GM23338 (cell line): Measurements from ENCODE around the gene USH1G. TPM values are rescaled to one million over a fixed set of nuclear protein-coding genes. Genes with fewer than 3 reads are reported as not detected.

Experiments used
- ATAC-seq: fragments of 200-7000 bp; cut with Tn5 transposase; 3 replicates; pipeline ENCODE4 v1.9.1; 2020
- DNase-seq: peaks from one replicate; pipeline ENCODE4 v3.0.0-alpha.2; 2015; ENCODE audit warnings: low spot score
- H2AFZ ChIP-seq: fragments of 200-600 bp; sonication (generic); 2 replicates; pipeline ENCODE4 v1.8.0; 2016; ENCODE audit warnings: antibody characterized with exemption, mild to moderate bottlenecking, moderate library complexity
- H3F3A ChIP-seq: fragments of 200-600 bp; sonication (generic); replicated peaks from 2 replicates; pipeline ENCODE4 v1.8.0; 2017; ENCODE audit warnings: antibody characterized with exemption, mixed run types, low read depth
- H3K27ac ChIP-seq: fragments of 200-600 bp; sonication (generic); 2 replicates; pipeline ENCODE4 v1.6.1; 2016; ENCODE audit warnings: low read depth
- H3K27me3 ChIP-seq: fragments of 200-600 bp; sonication (generic); 2 replicates; pipeline ENCODE4 v1.8.0; 2016; ENCODE audit warnings: mild to moderate bottlenecking, mixed run types, moderate library complexity; ENCODE audit not compliant: insufficient read depth
- H3K36me3 ChIP-seq: fragments of 200-600 bp; sonication (generic); 2 replicates; pipeline ENCODE4 v1.8.0; 2016; ENCODE audit warnings: mild to moderate bottlenecking; ENCODE audit not compliant: insufficient read depth
- H3K4me1 ChIP-seq: fragments of 200-600 bp; sonication (generic); 2 replicates; pipeline ENCODE4 v1.8.0; 2016; ENCODE audit warnings: mild to moderate bottlenecking, moderate library complexity; ENCODE audit not compliant: insufficient read depth
- H3K4me2 ChIP-seq: fragments of 200-600 bp; sonication (generic); 2 replicates; pipeline ENCODE4 v1.7.1; 2017; ENCODE audit warnings: mixed run types
- H3K4me3 ChIP-seq: fragments of 200-600 bp; sonication (generic); 2 replicates; pipeline ENCODE4 v1.6.1; 2016; ENCODE audit warnings: mixed run types
- H3K79me2 ChIP-seq: fragments of 200-600 bp; sonication (generic); replicated peaks from 2 replicates; pipeline ENCODE4 v1.8.0; 2017; ENCODE audit warnings: mild to moderate bottlenecking; ENCODE audit not compliant: insufficient read depth
- H3K9me2 ChIP-seq: fragments of 200-600 bp; sonication (generic); 2 replicates; pipeline ENCODE4 v1.8.0; 2017; ENCODE audit not compliant: insufficient read depth
- H4K20me1 ChIP-seq: fragments of 200-600 bp; sonication (generic); replicated peaks from 2 replicates; pipeline ENCODE4 v1.8.0; 2017; ENCODE audit warnings: mild to moderate bottlenecking; ENCODE audit not compliant: insufficient read depth
- H3K27ac Mint-ChIP-seq: 2 replicates; pipeline ENCODE4 v1.8.0; 2020; ENCODE audit warnings: inconsistent platforms, mild to moderate bottlenecking, moderate library complexity, mixed read lengths
- H3K27me3 Mint-ChIP-seq: 3 replicates; pipeline ENCODE4 v1.8.0; 2022; ENCODE audit warnings: low read depth, mild to moderate bottlenecking, moderate library complexity, mixed read lengths, inconsistent platforms; ENCODE audit not compliant: insufficient read depth, poor library complexity
- H3K36me3 Mint-ChIP-seq: 3 replicates; pipeline ENCODE4 v1.8.0; 2021; ENCODE audit warnings: low read depth, mild to moderate bottlenecking, inconsistent platforms, moderate library complexity, mixed read lengths
- H3K4me1 Mint-ChIP-seq: 3 replicates; pipeline ENCODE4 v1.8.0; 2020; ENCODE audit warnings: mild to moderate bottlenecking, inconsistent platforms, mixed read lengths
- H3K4me3 Mint-ChIP-seq: 3 replicates; pipeline ENCODE4 v1.8.0; 2021; ENCODE audit warnings: moderate library complexity, mild to moderate bottlenecking, inconsistent platforms, mixed read lengths
- H3K9me3 Mint-ChIP-seq: 3 replicates; pipeline ENCODE4 v1.8.0; 2020; ENCODE audit warnings: moderate library complexity, mild to moderate bottlenecking, inconsistent platforms, mixed read lengths
- CREB1 ChIP-seq: fragments of 250-450 bp; sonication (Bioruptor Pico); IDR thresholded peaks from 2 replicates; pipeline ENCODE4 v1.5.0; 2020; ENCODE audit warnings: low read depth, mild to moderate bottlenecking, moderate library complexity
- EZH2 ChIP-seq: fragments of 200-600 bp; sonication (generic); IDR thresholded peaks from one replicate; pipeline ENCODE4 v1.8.0; 2017; ENCODE audit warnings: antibody characterized with exemption, mild to moderate bottlenecking, low read depth; ENCODE audit not compliant: unreplicated experiment
- EZH2phosphoT487 ChIP-seq: fragments of 200-600 bp; sonication (generic); IDR thresholded peaks from one replicate; pipeline ENCODE4 v1.8.1; 2018; ENCODE audit warnings: antibody characterized with exemption; ENCODE audit not compliant: unreplicated experiment
- JUNB ChIP-seq: IDR thresholded peaks from one replicate; pipeline ENCODE4 v1.6.1; 2016; ENCODE audit warnings: antibody characterized with exemption; ENCODE audit not compliant: unreplicated experiment
- NANOG ChIP-seq: IDR thresholded peaks from 2 replicates; pipeline ENCODE4 v1.6.1; 2016; ENCODE audit warnings: antibody characterized with exemption, borderline replicate concordance
- POLR2AphosphoS5 ChIP-seq: IDR thresholded peaks from 2 replicates; pipeline ENCODE4 v1.6.1; 2016; ENCODE audit warnings: antibody characterized with exemption, low read depth
- STAT1 ChIP-seq: IDR thresholded peaks from one replicate; pipeline ENCODE4 v1.6.1; 2016; ENCODE audit warnings: antibody characterized with exemption; ENCODE audit not compliant: unreplicated experiment
- ZNF114 ChIP-seq: fragments of 250-450 bp; sonication (Bioruptor Pico); IDR thresholded peaks from 2 replicates; pipeline ENCODE4 v1.5.0; 2020; ENCODE audit warnings: mild to moderate bottlenecking, moderate library complexity
- ZNF331 ChIP-seq: fragments of 250-450 bp; sonication (Bioruptor Pico); IDR thresholded peaks from 2 replicates; pipeline ENCODE4 v1.5.0; 2020; ENCODE audit warnings: low read depth, mild to moderate bottlenecking, moderate library complexity
- polyA plus RNA-seq: library from polyadenylated mRNA; unstranded; fragments of >200 nt; fragmentation: Nextera tagmentation; extraction: Ambion mirVana; gene quantifications from 2 replicates; pipeline ENCODE4 v1.2.1, GENCODE V29; 2016
- total RNA-seq: library from RNA; depleted of rRNA; stranded (reverse); fragments of >200 nt; shearing (Covaris generic); gene quantifications from 2 replicates; pipeline ENCODE4 v1.2.3, GENCODE V29; 2014
- TF ChIP-seq, protein P1 (sequence below): IDR thresholded peaks from 2 replicates; pipeline ENCODE4 v1.6.1; 2016; ENCODE audit warnings: antibody characterized with exemption
- TF ChIP-seq, protein P2 (sequence below), 2 experiments: fragments of 200-600 bp in 1 of 2; sonication (generic) in 1 of 2; conservative IDR thresholded peaks; 2 replicates each; pipeline versions ENCODE4 v1.5.1 to v1.6.1; 2016 to 2017; ENCODE audit warnings: antibody characterized with exemption in 2 of 2, low read depth in 2 of 2, mild to moderate bottlenecking in 2 of 2, moderate library complexity in 1 of 2
- TF ChIP-seq, protein P3 (sequence below): IDR thresholded peaks from one replicate; pipeline ENCODE4 v1.6.1; 2018; ENCODE audit warnings: antibody characterized with exemption; ENCODE audit not compliant: unreplicated experiment
- TF ChIP-seq, protein P4 (sequence below): fragments of 250-450 bp; sonication (Bioruptor Pico); IDR thresholded peaks from 2 replicates; pipeline ENCODE4 v1.5.0; 2020; ENCODE audit warnings: mild to moderate bottlenecking, moderate library complexity

The USH1G gene
- total and polyA plus RNA-seq, 2 experiments from 2014 or later = 0.34 to 1.7 TPM

DNA sequence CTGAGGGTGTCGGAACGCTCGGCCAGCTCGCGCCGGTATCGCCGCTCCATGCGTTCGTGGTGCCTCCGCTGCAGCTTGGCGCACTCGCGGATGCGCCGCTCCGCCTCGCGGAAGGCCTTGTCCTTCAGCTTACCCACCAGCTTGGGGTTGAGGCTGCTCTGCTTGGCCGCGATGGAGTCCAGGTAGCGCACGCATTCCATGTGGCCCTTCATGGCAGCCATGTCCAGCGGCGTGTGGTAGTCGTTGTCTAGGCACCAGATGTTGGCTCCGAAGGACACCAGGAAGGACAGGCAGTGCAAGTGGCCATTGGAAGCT, 2.8 kb downstream of the USH1G start:
- Histone ChIP-seq H3F3A (no peaks in the 10 kb centered on the region), H3K4me1 (peaks cover 16% of the 10 kb centered on the region), H4K20me1 (no peaks in the 10 kb centered on the region), H3K79me2 (no peaks in the 10 kb centered on the region), H3K36me3 (no peaks in the 10 kb centered on the region), H3K4me3 (no peak overlapping the region), H3K9me2 (no peaks in the 10 kb centered on the region), H3K4me2 (0 out of 2 replicates have a peak overlapping the region, but pooled peaks have one; percentile 26), H3K27me3 (peaks cover 46% of the 10 kb centered on the region), H2AFZ (0 out of 2 replicates have a peak overlapping the region, but pooled peaks have one; percentile 52), H3K27ac (no peak overlapping the region)
- ATAC-seq (no peak), DNase-seq (no peak)
- TF ChIP-seq, protein P1, sequence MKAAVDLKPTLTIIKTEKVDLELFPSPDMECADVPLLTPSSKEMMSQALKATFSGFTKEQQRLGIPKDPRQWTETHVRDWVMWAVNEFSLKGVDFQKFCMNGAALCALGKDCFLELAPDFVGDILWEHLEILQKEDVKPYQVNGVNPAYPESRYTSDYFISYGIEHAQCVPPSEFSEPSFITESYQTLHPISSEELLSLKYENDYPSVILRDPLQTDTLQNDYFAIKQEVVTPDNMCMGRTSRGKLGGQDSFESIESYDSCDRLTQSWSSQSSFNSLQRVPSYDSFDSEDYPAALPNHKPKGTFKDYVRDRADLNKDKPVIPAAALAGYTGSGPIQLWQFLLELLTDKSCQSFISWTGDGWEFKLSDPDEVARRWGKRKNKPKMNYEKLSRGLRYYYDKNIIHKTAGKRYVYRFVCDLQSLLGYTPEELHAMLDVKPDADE = no peak
- TF ChIP-seq ZNF331 (CRISPR knock-in tag) (no peak), JUNB (no peak), STAT1 (no peak), POLR2AphosphoS5 (no peak), ZNF114 (CRISPR knock-in tag) (no peak), EZH2 (no peak), CREB1 (CRISPR knock-in tag) (no peak), EZH2phosphoT487 (no peak), NANOG (no peak)
- TF ChIP-seq, protein P2, sequence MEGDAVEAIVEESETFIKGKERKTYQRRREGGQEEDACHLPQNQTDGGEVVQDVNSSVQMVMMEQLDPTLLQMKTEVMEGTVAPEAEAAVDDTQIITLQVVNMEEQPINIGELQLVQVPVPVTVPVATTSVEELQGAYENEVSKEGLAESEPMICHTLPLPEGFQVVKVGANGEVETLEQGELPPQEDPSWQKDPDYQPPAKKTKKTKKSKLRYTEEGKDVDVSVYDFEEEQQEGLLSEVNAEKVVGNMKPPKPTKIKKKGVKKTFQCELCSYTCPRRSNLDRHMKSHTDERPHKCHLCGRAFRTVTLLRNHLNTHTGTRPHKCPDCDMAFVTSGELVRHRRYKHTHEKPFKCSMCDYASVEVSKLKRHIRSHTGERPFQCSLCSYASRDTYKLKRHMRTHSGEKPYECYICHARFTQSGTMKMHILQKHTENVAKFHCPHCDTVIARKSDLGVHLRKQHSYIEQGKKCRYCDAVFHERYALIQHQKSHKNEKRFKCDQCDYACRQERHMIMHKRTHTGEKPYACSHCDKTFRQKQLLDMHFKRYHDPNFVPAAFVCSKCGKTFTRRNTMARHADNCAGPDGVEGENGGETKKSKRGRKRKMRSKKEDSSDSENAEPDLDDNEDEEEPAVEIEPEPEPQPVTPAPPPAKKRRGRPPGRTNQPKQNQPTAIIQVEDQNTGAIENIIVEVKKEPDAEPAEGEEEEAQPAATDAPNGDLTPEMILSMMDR (conservative IDR thresholded peaks at IDR 0.05; ENCODE audit: low read depth in 2 of 2) = no peak
- TF ChIP-seq, protein P3, sequence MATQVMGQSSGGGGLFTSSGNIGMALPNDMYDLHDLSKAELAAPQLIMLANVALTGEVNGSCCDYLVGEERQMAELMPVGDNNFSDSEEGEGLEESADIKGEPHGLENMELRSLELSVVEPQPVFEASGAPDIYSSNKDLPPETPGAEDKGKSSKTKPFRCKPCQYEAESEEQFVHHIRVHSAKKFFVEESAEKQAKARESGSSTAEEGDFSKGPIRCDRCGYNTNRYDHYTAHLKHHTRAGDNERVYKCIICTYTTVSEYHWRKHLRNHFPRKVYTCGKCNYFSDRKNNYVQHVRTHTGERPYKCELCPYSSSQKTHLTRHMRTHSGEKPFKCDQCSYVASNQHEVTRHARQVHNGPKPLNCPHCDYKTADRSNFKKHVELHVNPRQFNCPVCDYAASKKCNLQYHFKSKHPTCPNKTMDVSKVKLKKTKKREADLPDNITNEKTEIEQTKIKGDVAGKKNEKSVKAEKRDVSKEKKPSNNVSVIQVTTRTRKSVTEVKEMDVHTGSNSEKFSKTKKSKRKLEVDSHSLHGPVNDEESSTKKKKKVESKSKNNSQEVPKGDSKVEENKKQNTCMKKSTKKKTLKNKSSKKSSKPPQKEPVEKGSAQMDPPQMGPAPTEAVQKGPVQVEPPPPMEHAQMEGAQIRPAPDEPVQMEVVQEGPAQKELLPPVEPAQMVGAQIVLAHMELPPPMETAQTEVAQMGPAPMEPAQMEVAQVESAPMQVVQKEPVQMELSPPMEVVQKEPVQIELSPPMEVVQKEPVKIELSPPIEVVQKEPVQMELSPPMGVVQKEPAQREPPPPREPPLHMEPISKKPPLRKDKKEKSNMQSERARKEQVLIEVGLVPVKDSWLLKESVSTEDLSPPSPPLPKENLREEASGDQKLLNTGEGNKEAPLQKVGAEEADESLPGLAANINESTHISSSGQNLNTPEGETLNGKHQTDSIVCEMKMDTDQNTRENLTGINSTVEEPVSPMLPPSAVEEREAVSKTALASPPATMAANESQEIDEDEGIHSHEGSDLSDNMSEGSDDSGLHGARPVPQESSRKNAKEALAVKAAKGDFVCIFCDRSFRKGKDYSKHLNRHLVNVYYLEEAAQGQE = no peak
- TF ChIP-seq, protein P4, sequence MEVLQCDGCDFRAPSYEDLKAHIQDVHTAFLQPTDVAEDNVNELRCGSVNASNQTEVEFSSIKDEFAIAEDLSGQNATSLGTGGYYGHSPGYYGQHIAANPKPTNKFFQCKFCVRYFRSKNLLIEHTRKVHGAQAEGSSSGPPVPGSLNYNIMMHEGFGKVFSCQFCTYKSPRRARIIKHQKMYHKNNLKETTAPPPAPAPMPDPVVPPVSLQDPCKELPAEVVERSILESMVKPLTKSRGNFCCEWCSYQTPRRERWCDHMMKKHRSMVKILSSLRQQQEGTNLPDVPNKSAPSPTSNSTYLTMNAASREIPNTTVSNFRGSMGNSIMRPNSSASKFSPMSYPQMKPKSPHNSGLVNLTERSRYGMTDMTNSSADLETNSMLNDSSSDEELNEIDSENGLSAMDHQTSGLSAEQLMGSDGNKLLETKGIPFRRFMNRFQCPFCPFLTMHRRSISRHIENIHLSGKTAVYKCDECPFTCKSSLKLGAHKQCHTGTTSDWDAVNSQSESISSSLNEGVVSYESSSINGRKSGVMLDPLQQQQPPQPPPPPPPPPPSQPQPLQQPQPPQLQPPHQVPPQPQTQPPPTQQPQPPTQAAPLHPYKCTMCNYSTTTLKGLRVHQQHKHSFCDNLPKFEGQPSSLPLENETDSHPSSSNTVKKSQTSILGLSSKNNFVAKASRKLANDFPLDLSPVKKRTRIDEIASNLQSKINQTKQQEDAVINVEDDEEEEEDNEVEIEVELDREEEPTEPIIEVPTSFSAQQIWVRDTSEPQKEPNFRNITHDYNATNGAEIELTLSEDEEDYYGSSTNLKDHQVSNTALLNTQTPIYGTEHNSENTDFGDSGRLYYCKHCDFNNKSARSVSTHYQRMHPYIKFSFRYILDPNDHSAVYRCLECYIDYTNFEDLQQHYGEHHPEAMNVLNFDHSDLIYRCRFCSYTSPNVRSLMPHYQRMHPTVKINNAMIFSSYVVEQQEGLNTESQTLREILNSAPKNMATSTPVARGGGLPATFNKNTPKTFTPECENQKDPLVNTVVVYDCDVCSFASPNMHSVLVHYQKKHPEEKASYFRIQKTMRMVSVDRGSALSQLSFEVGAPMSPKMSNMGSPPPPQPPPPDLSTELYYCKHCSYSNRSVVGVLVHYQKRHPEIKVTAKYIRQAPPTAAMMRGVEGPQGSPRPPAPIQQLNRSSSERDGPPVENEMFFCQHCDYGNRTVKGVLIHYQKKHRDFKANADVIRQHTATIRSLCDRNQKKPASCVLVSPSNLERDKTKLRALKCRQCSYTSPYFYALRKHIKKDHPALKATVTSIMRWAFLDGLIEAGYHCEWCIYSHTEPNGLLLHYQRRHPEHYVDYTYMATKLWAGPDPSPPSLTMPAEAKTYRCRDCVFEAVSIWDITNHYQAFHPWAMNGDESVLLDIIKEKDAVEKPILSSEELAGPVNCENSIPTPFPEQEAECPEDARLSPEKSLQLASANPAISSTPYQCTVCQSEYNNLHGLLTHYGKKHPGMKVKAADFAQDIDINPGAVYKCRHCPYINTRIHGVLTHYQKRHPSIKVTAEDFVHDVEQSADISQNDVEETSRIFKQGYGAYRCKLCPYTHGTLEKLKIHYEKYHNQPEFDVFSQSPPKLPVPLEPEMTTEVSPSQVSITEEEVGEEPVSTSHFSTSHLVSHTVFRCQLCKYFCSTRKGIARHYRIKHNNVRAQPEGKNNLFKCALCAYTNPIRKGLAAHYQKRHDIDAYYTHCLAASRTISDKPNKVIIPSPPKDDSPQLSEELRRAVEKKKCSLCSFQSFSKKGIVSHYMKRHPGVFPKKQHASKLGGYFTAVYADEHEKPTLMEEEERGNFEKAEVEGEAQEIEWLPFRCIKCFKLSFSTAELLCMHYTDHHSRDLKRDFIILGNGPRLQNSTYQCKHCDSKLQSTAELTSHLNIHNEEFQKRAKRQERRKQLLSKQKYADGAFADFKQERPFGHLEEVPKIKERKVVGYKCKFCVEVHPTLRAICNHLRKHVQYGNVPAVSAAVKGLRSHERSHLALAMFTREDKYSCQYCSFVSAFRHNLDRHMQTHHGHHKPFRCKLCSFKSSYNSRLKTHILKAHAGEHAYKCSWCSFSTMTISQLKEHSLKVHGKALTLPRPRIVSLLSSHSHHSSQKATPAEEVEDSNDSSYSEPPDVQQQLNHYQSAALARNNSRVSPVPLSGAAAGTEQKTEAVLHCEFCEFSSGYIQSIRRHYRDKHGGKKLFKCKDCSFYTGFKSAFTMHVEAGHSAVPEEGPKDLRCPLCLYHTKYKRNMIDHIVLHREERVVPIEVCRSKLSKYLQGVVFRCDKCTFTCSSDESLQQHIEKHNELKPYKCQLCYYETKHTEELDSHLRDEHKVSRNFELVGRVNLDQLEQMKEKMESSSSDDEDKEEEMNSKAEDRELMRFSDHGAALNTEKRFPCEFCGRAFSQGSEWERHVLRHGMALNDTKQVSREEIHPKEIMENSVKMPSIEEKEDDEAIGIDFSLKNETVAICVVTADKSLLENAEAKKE (CRISPR knock-in tag) = no peak
- H3K36me3 Mint-ChIP-seq = no peaks in the 10 kb centered on the region
- peaks cover 7% of the 10 kb centered on the region for H3K4me1 Mint-ChIP-seq
- H3K4me3 Mint-ChIP-seq = no peak overlapping the region
- no peaks in the 10 kb centered on the region for H3K9me3 Mint-ChIP-seq
- peaks cover 39% of the 10 kb centered on the region for H3K27me3 Mint-ChIP-seq
- no peak overlapping the region for H3K27ac Mint-ChIP-seq
